Calu3 (cell line): Measurements from ENCODE around the gene GRIK4. TPM values are rescaled to one million over a fixed set of nuclear protein-coding genes. Genes with fewer than 3 reads are reported as not detected.

ENCODE experiments used
- BruUV-seq: library from RNA; stranded (reverse); fragments of 400-500 nt; replicated peaks from 2 replicates; lab custom pipeline; 2021; lab: Mats Ljungman, UMichigan
- CTCF ChIA-PET: fragments of 300-600 bp; sonication (Branson Sonifier 250); formaldehyde crosslinking; loops from one replicate; lab custom pipeline; 2022; ENCODE audit warnings: antibody characterized with exemption; lab: Charles Lee
- DNase-seq: peaks from one replicate; pipeline ENCODE4 v3.0.0; 2022
- H3K27ac Mint-ChIP-seq: one replicate; pipeline ENCODE4 v1.8.0; 2022; ENCODE audit warnings: mixed read lengths; ENCODE audit not compliant: unreplicated experiment
- H3K27me3 Mint-ChIP-seq: one replicate; pipeline ENCODE4 v1.8.0; 2022; ENCODE audit warnings: mixed read lengths; ENCODE audit not compliant: unreplicated experiment
- H3K36me3 Mint-ChIP-seq: one replicate; pipeline ENCODE4 v1.8.0; 2022; ENCODE audit warnings: mild to moderate bottlenecking, moderate library complexity, mixed read lengths; ENCODE audit not compliant: insufficient read depth, unreplicated experiment
- H3K4me1 Mint-ChIP-seq: one replicate; pipeline ENCODE4 v1.8.0; 2022; ENCODE audit warnings: mild to moderate bottlenecking, low read depth, mixed read lengths; ENCODE audit not compliant: unreplicated experiment
- H3K4me3 Mint-ChIP-seq: one replicate; pipeline ENCODE4 v1.8.0; 2022; ENCODE audit warnings: mild to moderate bottlenecking, low read depth, moderate library complexity, mixed read lengths; ENCODE audit not compliant: unreplicated experiment
- H3K9me3 Mint-ChIP-seq: one replicate; pipeline ENCODE4 v1.8.0; 2022; ENCODE audit warnings: low read depth, mixed read lengths; ENCODE audit not compliant: unreplicated experiment
- CTCF ChIP-seq: fragments of 200-600 bp; IDR thresholded peaks from one replicate; pipeline ENCODE4 v1.8.0; 2022; ENCODE audit warnings: antibody characterized with exemption; ENCODE audit not compliant: unreplicated experiment
- intact Hi-C: fragments of 100-400 bp; cut with micrococcal nuclease; formaldehyde crosslinking; loops from one replicate; pipeline ENCODE4 v1.10.0; 2022; ENCODE audit not compliant: unreplicated experiment
- total RNA-seq: library from RNA; stranded (reverse); gene quantifications from 2 replicates; pipeline ENCODE4 v1.2.3, GENCODE V29; 2022

The GRIK4 gene
- total RNA-seq, 1 experiment from 2014 or later, result not detected

- H3K27me3 Mint-ChIP-seq, result peaks cover 75% of the 10 kb centered on the region
- H3K9me3 Mint-ChIP-seq, result peaks cover 2% of the 10 kb centered on the region
- no TSS peak for BruUV-seq
- intact Hi-C loops, result no loop called here
- TF ChIP-seq CTCF, result no peak
- no peak overlapping the region for H3K27ac Mint-ChIP-seq
- no peaks in the 10 kb centered on the region for H3K36me3 Mint-ChIP-seq
- H3K4me3 Mint-ChIP-seq, result no peak overlapping the region
- no peak for DNase-seq
- CTCF ChIA-PET, result no interaction called here
- H3K4me1 Mint-ChIP-seq, result no peaks in the 10 kb centered on the region
These were observed 402.5 kb downstream of the GRIK4 start for GRCh38 chr11:120914021-120914420.

GRCh38 chr11:120914601-120915000, 403.1 kb downstream of the GRIK4 start:
- BruUV-seq, result no TSS peak
- CTCF ChIA-PET, result interaction anchor here (0.6 kb wide), 1 partner anchor 20 kb away, joined by 4 read pairs; no protein-coding TSS in a partner anchor
- intact Hi-C loops, result no loop called here
- Mint-ChIP-seq H3K27me3 (peaks cover 75% of the 10 kb centered on the region), H3K4me3 (no peak overlapping the region), H3K36me3 (no peaks in the 10 kb centered on the region), H3K9me3 (peaks cover 2% of the 10 kb centered on the region), H3K27ac (no peak overlapping the region), H3K4me1 (no peaks in the 10 kb centered on the region)
- DNase-seq, result no peak
- no peak for TF ChIP-seq CTCF

GRCh38 chr11:120917559-120918239, 406.2 kb downstream of the GRIK4 start:
- no peaks in the 10 kb centered on the region for H3K9me3 Mint-ChIP-seq
- H3K27me3 Mint-ChIP-seq, result peaks cover 75% of the 10 kb centered on the region
- TF ChIP-seq CTCF, result no peak
- no peak overlapping the region for H3K4me3 Mint-ChIP-seq
- DNase-seq, result no peak
- no TSS peak for BruUV-seq
- H3K36me3 Mint-ChIP-seq, result no peaks in the 10 kb centered on the region
- H3K27ac Mint-ChIP-seq, result no peak overlapping the region
- CTCF ChIA-PET, result interaction anchor here (0.6 kb wide), 1 partner anchor 509 kb away, joined by 4 read pairs; no protein-coding TSS in a partner anchor
- intact Hi-C loops, result no loop called here
- H3K4me1 Mint-ChIP-seq, result no peaks in the 10 kb centered on the region

- no peak for DNase-seq
- no peak overlapping the region for H3K4me3 Mint-ChIP-seq
- H3K27me3 Mint-ChIP-seq, result peaks cover 76% of the 10 kb centered on the region
- CTCF ChIA-PET, result no interaction called here
- H3K9me3 Mint-ChIP-seq, result no peaks in the 10 kb centered on the region
- no peaks in the 10 kb centered on the region for H3K36me3 Mint-ChIP-seq
- no peak for TF ChIP-seq CTCF
- no peaks in the 10 kb centered on the region for H3K4me1 Mint-ChIP-seq
- no TSS peak for BruUV-seq
- H3K27ac Mint-ChIP-seq, result no peak overlapping the region
- intact Hi-C loops, result no loop called here
These were observed 406.7 kb downstream of the GRIK4 start for GRCh38 chr11:120918257-120918656.
